IPS-15b (cell line): Measurements from ENCODE around the gene SYNE1.

ENCODE experiments used
- H3K27me3 ChIP-seq: one replicate; pipeline ENCODE4 v1.6.1; 2013; ENCODE audit warnings: low read length; ENCODE audit not compliant: control insufficient read depth, insufficient read depth
- H3K36me3 ChIP-seq: one replicate; pipeline ENCODE4 v1.6.1; 2013; ENCODE audit warnings: low read length; ENCODE audit not compliant: control insufficient read depth, insufficient read depth
- H3K4me1 ChIP-seq: one replicate; pipeline ENCODE4 v1.6.1; 2013; ENCODE audit warnings: mild to moderate bottlenecking, low read length; ENCODE audit not compliant: control insufficient read depth, insufficient read depth
- H3K4me3 ChIP-seq: one replicate; pipeline ENCODE4 v1.5.1; 2013; ENCODE audit warnings: low read depth, low read length
- H3K9ac ChIP-seq: one replicate; pipeline ENCODE4 v1.6.1; 2013; ENCODE audit warnings: low read depth, mild to moderate bottlenecking, low read length
- H3K9me3 ChIP-seq: one replicate; pipeline ENCODE4 v1.6.1; 2013; ENCODE audit warnings: mild to moderate bottlenecking, low read length; ENCODE audit not compliant: control insufficient read depth, insufficient read depth

SYNE1 gene

DNA sequence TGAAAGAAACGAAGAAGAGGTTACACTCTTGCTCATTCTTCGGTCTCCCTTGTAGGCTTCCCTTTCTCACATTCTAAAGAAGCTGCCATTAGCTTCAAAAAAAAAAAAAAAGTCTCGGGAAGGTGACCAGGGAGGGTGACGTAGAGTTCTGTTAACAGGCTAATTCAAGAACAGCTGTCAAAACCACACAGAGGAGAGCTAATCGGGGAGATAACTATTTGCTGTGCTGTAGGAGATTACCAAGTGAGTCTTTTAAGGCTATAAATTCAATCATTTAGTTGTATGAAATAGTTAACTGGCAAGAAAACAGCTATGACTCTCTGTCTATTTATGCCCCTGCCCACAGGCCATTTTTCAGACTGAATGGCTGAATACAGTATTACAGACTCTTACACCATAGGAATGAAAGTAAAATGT, 256.8 kb downstream of the SYNE1 start:
- no peak overlapping the region for H3K9ac ChIP-seq

DNA sequence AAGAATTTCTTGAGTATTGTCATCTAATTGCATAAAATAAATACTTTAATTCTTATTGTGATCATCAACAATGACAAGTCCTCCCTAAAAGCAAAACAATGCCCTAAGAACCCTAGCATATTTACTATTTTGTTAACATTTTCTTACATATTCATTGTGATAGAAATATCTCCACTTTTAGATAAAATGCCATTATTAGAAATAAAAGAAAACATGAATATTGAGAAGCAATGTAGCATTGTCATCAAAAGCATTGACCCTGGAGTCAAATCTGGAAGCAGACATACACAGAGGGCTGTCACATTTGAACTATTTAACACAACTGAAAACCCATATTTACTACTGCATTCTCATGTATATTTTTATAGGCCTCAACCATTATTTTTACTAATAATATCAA, 257.7 kb downstream of the SYNE1 start:
- Histone ChIP-seq H3K9me3 (no peaks in the 10 kb centered on the region), H3K36me3 (no peaks in the 10 kb centered on the region), H3K4me3 (no peak overlapping the region), H3K27me3 (no peaks in the 10 kb centered on the region), H3K9ac (no peak overlapping the region), H3K4me1 (no peaks in the 10 kb centered on the region)

More for the DNA sequence above, 256.8 kb downstream of the SYNE1 start:
- H3K27me3 ChIP-seq = no peaks in the 10 kb centered on the region
- no peaks in the 10 kb centered on the region for H3K36me3 ChIP-seq
- no peak overlapping the region for H3K4me3 ChIP-seq
- H3K9me3 ChIP-seq = no peaks in the 10 kb centered on the region
- H3K4me1 ChIP-seq = no peaks in the 10 kb centered on the region

DNA sequence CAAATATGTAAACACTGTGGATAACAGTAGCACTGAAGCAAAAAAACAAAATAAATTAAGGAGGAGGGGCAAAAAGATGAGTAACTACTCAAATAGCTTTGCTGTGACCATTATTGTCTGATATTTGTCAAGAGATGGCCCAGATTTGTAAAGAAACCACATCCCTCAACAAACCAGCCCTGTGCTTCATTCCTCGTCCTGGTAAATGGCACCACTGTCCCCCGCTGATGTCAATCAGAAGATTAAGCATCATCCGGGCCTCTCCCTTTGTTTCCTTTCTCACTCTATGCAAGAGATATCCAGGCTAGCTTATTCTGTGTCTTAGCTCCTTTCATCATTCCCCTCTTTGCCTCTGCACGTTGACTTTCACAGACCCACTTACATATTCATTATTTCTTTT, 259.0 kb downstream of the SYNE1 start:
- no peaks in the 10 kb centered on the region for H3K27me3 ChIP-seq
- no peaks in the 10 kb centered on the region for H3K9me3 ChIP-seq
- H3K4me1 ChIP-seq = no peaks in the 10 kb centered on the region
- no peak overlapping the region for H3K4me3 ChIP-seq
- H3K36me3 ChIP-seq = no peaks in the 10 kb centered on the region
- no peak overlapping the region for H3K9ac ChIP-seq

DNA sequence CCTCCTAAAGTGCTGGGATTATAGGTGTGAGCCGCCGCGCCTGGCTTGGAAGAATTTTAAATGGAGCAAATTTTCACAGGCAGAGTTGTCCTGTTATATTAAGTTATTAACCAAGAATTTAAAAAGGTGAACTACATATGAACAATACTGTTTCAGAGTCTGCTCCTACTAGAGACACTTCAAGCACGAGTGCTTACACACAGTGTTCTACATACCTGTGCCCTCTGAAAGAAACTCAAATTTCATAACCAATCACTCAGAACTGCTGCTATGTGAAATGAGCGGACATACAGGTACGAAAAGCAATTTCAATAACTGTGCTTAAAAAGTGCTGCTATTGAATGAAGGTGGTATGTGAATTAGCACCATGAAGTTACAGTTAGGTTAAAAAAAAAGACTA, 262.0 kb downstream of the SYNE1 start:
- no peak overlapping the region for H3K4me3 ChIP-seq
- H3K4me1 ChIP-seq = no peaks in the 10 kb centered on the region
- H3K9me3 ChIP-seq = no peaks in the 10 kb centered on the region
- H3K36me3 ChIP-seq = no peaks in the 10 kb centered on the region
- H3K9ac ChIP-seq = no peak overlapping the region
- H3K27me3 ChIP-seq = no peaks in the 10 kb centered on the region

GRCh38 chr6:152372945-152373344, 264.2 kb downstream of the SYNE1 start:
- peaks cover 4% of the 10 kb centered on the region for H3K4me1 ChIP-seq
- no peak overlapping the region for H3K9ac ChIP-seq
- no peak overlapping the region for H3K4me3 ChIP-seq
- H3K9me3 ChIP-seq = no peaks in the 10 kb centered on the region
- no peaks in the 10 kb centered on the region for H3K36me3 ChIP-seq
- H3K27me3 ChIP-seq = no peaks in the 10 kb centered on the region

GRCh38 chr6:152371775-152372174, 265.4 kb downstream of the SYNE1 start:
- Histone ChIP-seq H3K4me1 (peaks cover 4% of the 10 kb centered on the region), H3K27me3 (no peaks in the 10 kb centered on the region), H3K9ac (no peak overlapping the region), H3K9me3 (no peaks in the 10 kb centered on the region), H3K36me3 (no peaks in the 10 kb centered on the region), H3K4me3 (no peak overlapping the region)

DNA sequence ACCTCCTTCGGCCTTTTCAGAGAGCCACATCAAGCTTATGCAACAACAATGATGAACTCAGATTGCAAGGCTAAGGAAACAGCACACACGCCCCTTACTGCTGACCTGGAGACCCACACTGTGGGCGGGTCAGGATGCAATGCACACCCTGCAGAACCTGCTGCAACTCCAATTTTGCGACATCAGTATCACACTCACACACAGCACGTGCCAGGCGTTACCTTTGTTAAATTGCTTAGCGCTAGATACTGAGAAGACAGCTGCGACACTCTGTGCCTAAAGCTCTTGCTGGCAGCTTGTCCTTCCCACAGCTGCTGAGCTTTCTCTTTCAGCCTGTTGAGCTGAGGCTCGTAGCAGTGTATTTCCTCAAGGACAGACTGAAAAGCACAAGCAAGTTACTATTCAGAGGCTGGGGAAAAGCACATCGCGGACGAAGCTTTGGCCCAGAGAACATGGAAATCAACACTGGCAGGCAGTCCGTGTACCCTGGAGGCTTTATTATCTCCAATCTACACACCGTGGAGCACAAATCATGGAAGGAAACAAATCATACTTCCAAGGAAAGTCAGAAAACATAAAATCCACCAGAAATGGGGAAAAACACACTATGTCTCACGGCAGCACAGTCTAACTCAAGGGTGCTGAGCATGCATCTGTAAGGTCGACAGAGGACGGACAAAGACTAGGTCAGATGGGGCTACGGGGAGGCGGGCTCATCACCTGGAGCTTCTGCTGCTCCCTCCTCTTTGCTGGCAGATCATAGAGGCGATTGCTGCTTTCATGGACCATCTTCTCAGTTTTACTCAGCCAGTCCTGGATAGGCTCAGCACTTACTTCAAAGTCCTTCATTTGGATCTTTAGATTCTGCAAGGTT, 268.2 kb downstream of the SYNE1 start:
- H3K9ac ChIP-seq = no peak overlapping the region
- H3K36me3 ChIP-seq = no peaks in the 10 kb centered on the region
- peaks cover 4% of the 10 kb centered on the region for H3K4me1 ChIP-seq
- no peak overlapping the region for H3K4me3 ChIP-seq
- no peaks in the 10 kb centered on the region for H3K27me3 ChIP-seq
- no peaks in the 10 kb centered on the region for H3K9me3 ChIP-seq

DNA sequence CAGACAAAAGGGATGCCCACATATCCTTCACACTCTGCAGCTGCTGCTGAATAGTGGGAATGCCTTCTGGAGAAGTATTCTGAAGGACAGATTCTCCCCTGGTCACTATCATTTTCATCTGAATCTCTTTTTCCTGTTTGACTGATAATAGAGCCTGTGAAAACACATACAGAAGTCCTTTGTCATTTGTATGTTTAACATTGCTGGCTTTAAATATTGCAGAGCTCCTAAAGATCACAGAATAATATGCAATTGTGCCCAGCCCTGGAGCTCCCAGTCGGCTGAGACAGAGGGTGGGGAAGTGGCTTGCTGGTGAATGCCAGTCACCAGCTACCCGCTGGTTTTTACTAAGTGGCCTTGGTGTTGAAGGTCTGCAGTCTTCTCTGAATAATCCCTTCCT, 272.3 kb downstream of the SYNE1 start:
- Histone ChIP-seq H3K36me3 (no peaks in the 10 kb centered on the region), H3K9me3 (no peaks in the 10 kb centered on the region)

DNA sequence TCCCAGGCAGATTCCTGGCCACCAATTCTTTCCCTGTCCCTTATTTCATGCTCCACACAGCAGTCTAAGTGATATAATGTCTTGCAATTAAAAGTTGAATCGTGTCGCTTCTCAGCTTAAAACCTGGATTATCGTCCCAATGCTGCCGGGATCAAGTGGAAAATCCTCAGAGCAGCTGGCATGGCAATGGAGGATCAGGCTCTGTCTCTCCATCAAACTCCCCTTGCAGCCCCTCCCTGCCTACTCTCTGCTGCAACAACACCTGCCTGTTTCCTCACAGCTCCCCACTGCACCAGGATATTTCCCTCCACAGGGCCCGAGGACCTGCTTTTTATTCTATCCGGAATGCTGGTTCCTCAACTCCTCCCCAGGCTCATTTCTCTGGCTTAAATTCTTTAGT, 277.1 kb downstream of the SYNE1 start:
- Histone ChIP-seq H3K9me3 (no peaks in the 10 kb centered on the region), H3K4me3 (no peak overlapping the region), H3K4me1 (no peaks in the 10 kb centered on the region), H3K9ac (no peak overlapping the region), H3K36me3 (no peaks in the 10 kb centered on the region), H3K27me3 (no peaks in the 10 kb centered on the region)

More for the DNA sequence above, 272.3 kb downstream of the SYNE1 start:
- Histone ChIP-seq H3K9ac (no peak overlapping the region), H3K27me3 (no peaks in the 10 kb centered on the region), H3K4me1 (peaks cover 4% of the 10 kb centered on the region), H3K4me3 (no peak overlapping the region)

DNA sequence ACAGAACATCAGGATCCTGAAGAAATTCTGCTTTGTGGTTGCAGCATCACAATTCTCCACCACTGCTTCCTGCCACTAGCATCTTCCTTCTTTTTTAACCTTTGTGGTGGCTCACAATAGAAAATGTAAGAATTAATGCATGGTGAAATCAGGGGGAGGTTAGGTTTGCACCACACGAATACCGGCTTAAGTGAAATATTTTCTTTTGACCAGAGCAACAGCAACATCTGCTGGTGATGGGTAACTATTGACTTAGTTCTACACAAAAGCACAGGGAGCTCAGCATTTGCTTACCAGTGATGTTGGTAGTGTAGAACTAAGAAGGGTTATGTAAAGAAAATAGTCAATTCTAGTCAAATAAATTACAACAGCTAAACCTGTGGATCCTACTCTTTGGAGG, 280.5 kb downstream of the SYNE1 start:
- Histone ChIP-seq H3K36me3 (no peaks in the 10 kb centered on the region), H3K9ac (no peak overlapping the region), H3K4me3 (no peak overlapping the region), H3K9me3 (no peaks in the 10 kb centered on the region), H3K4me1 (no peaks in the 10 kb centered on the region), H3K27me3 (no peaks in the 10 kb centered on the region)

DNA sequence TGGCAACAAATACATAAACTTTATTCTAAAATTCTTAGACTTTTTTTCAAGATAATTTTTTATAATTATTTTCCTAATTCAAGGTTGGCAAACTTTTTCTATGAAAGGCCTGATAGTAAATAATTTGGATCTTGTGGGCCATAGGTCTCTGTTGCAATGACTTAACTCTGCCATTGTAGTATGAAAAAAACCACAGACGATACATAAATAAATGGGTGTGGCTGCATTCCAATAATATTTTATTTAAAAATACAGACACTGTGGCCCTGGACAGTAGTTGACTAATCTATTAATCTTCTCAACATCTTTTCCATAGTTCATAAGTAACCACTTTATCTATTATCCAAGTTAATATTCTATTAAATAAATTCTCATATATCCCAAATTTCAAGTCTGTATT, 281.1 kb downstream of the SYNE1 start:
- H3K36me3 ChIP-seq = no peaks in the 10 kb centered on the region

DNA sequence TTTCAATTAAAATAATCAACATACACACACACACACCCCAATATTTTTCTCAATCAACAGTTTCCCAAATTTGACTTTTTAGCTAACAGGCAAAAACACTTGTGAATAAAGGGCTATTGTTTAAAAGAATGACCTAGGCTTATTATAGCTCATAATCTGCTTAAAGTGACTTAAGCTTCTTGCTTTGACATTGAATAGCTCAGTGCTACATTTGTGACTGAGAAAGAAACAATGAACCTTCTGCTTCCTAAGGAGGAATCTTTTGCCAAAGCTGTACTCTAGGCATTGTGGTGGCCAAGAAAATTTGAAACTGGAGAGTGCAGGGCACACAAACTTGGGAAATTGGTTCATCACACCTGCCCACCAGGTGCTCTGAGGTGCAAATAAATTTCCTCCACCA, 282.0 kb downstream of the SYNE1 start:
- Histone ChIP-seq H3K4me3 (no peak overlapping the region), H3K27me3 (no peaks in the 10 kb centered on the region), H3K4me1 (no peaks in the 10 kb centered on the region), H3K9ac (no peak overlapping the region), H3K36me3 (no peaks in the 10 kb centered on the region), H3K9me3 (no peaks in the 10 kb centered on the region)

More for the DNA sequence above, 281.1 kb downstream of the SYNE1 start:
- H3K9me3 ChIP-seq = no peaks in the 10 kb centered on the region
- no peaks in the 10 kb centered on the region for H3K27me3 ChIP-seq
- no peak overlapping the region for H3K4me3 ChIP-seq
- H3K4me1 ChIP-seq = no peaks in the 10 kb centered on the region
- no peak overlapping the region for H3K9ac ChIP-seq
